Keratinocyte (primary cell): ENCODE measurements around the gene TNNC2. TPM values are rescaled to one million over a fixed set of nuclear protein-coding genes. Genes with fewer than 3 reads are reported as not detected.
A peak's percentile ranks its signal among the peaks of the same experiment; 100 is the strongest.

ENCODE experiments used
- DNase-seq: peaks from one replicate; pipeline ENCODE4 v3.0.0-alpha.2; 2011; ENCODE audit warnings: low read depth, missing footprints, low spot score
- FAIRE-seq: peaks from 2 replicates; lab custom pipeline; 2011; peaks lifted over from hg19 to GRCh38; lab: Jason Lieb, UNC
- H2AFZ ChIP-seq: 2 replicates; pipeline ENCODE4 v1.6.0; 2012; ENCODE audit warnings: low read length, control low read depth, inconsistent platforms; ENCODE audit not compliant: control insufficient read depth
- H3K27ac ChIP-seq: 2 replicates; pipeline ENCODE4 v1.5.1; 2011; ENCODE audit warnings: low read length; ENCODE audit not compliant: control insufficient read depth, insufficient read depth
- H3K27me3 ChIP-seq: 3 replicates; pipeline ENCODE4 v1.6.0; 2011; ENCODE audit warnings: low read length; ENCODE audit not compliant: control insufficient read depth, insufficient read depth; ENCODE audit errors: extremely low read depth
- H3K36me3 ChIP-seq, 2 experiments: 2 replicates in 1 of 2; 3 replicates in 1 of 2; pipeline ENCODE4 v1.5.1; 2011; ENCODE audit warnings: low read length in 2 of 2, mild to moderate bottlenecking in 1 of 2; ENCODE audit not compliant: control insufficient read depth in 2 of 2, insufficient read depth in 2 of 2; ENCODE audit errors: extremely low read depth in 1 of 2
- H3K4me1 ChIP-seq: 3 replicates; pipeline ENCODE4 v1.5.1; 2011; ENCODE audit warnings: low read length; ENCODE audit not compliant: control insufficient read depth, insufficient read depth; ENCODE audit errors: extremely low read depth
- H3K4me2 ChIP-seq: 3 replicates; pipeline ENCODE4 v1.6.0; 2011; ENCODE audit warnings: low read depth, low read length; ENCODE audit not compliant: control insufficient read depth, insufficient read depth; ENCODE audit errors: extremely low read depth
- H3K4me3 ChIP-seq, 3 experiments: fragments of 200-600 bp in 1 of 3; sonication (generic) in 1 of 3; 2 replicates in 2 of 3; 3 replicates in 1 of 3; pipeline ENCODE4 v1.5.1; 2011 to 2016; ENCODE audit warnings: low read length in 3 of 3, mild to moderate bottlenecking in 3 of 3, control low read depth in 2 of 3, inconsistent platforms in 1 of 3, low read depth in 1 of 3, mixed read lengths in 1 of 3, mixed run types in 1 of 3, moderate library complexity in 1 of 3; ENCODE audit not compliant: control insufficient read depth in 2 of 3, insufficient read depth in 2 of 3; ENCODE audit errors: extremely low read depth in 1 of 3
- H3K79me2 ChIP-seq: 2 replicates; pipeline ENCODE4 v1.6.0; 2012; ENCODE audit warnings: low read length; ENCODE audit not compliant: control insufficient read depth, insufficient read depth
- H3K9ac ChIP-seq: 3 replicates; pipeline ENCODE4 v1.6.0; 2011; ENCODE audit warnings: low read length; ENCODE audit not compliant: control insufficient read depth, insufficient read depth; ENCODE audit errors: extremely low read depth
- H3K9me1 ChIP-seq: 3 replicates; pipeline ENCODE4 v1.6.0; 2011; ENCODE audit warnings: low read length; ENCODE audit not compliant: control insufficient read depth, insufficient read depth; ENCODE audit errors: extremely low read depth
- H3K9me3 ChIP-seq: 2 replicates; pipeline ENCODE4 v1.5.1; 2012; ENCODE audit warnings: low read depth, low read length; ENCODE audit not compliant: control insufficient read depth
- H4K20me1 ChIP-seq: 3 replicates; pipeline ENCODE4 v1.6.0; 2011; ENCODE audit warnings: low read length; ENCODE audit not compliant: control insufficient read depth, insufficient read depth; ENCODE audit errors: extremely low read depth
- CTCF ChIP-seq, 3 experiments: IDR thresholded peaks in 1 of 3; conservative IDR thresholded peaks in 1 of 3; optimal IDR thresholded peaks in 1 of 3; 2 replicates in 2 of 3; 3 replicates in 1 of 3; pipeline versions ENCODE3 to v1.5.1; 2011; ENCODE audit warnings: low read length in 3 of 3, mild to moderate bottlenecking in 3 of 3, moderate library complexity in 2 of 3, control low read depth in 1 of 3, inconsistent platforms in 1 of 3; ENCODE audit not compliant: insufficient read depth in 2 of 3; ENCODE audit errors: extremely low read depth in 1 of 3
- EZH2 ChIP-seq: IDR thresholded peaks from one replicate; pipeline ENCODE4 v1.6.1; 2012; ENCODE audit warnings: inconsistent platforms, mild to moderate bottlenecking, low read length, moderate library complexity
- dilution Hi-C: fragments of 300-500 bp; cut with MboI; formaldehyde crosslinking; loops from one replicate; pipeline ENCODE4 v1.7.0; 2020; ENCODE audit warnings: low sequenced_read_pairs; ENCODE audit not compliant: extremely low pct_ligation_motif_present
- polyA plus RNA-seq, 5 experiments: library from polyadenylated mRNA; depleted of rRNA in 3 of 5; stranded (reverse) in 3 of 5; stranded (forward) in 1 of 5; unstranded in 1 of 5; fragments of >200 nt; gene quantifications; 1 replicate in 1 of 5; 2 replicates in 3 of 5; 3 replicates in 1 of 5; pipeline versions ENCODE4 v1.2.1 to v1.2.3, GENCODE V29; 2011 to 2012; ENCODE audit warnings: missing spikeins in 2 of 5, low read depth in 1 of 5, low replicate concordance in 1 of 5

TNNC2 gene
- polyA plus RNA-seq, 1 donor (not counting 4 experiments of a cell fraction or from before 2014, with no cell fraction given) = 0.16 TPM

DNA sequence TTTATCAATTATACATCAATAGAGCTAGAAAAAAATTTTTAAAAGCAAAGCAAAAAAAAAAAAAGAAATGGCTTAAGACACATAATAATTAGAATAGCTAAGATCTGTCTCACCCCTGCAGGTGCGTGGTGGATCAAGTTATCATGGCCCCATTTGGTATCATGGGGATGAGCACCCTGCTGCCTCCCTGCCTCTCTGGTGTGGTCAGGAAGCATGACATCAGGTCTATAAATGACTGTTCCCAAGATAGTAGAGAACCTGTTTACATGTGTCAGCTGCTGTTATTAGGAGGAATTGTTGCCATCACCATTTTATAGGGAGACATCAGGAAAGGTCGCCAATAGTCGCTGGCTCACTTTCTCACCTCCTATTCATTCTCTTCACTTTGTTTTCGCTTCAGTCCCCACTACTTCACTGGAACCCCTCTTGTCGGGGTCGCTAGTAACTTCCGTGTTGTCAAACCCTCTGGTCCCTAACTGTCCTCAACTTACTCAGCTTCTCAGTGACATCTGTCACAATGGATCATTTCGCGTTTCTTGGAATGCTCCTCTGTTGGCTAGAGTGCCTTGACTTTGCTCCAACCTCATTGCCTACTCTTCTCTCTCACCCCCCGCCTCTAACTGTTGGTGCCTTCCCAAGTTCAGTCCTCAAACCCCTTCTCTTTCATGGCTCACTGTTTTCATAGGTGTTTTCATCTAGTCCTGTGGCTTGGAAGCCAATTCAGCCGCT is 30.6 kb downstream of the TNNC2 start:
- no peaks in the 10 kb centered on the region for H3K9me3 ChIP-seq
- H3K79me2 ChIP-seq = peaks cover 12% of the 10 kb centered on the region
- H3K36me3 ChIP-seq = peaks cover 16 to 27% of the 10 kb centered on the region in 2 experiments
- FAIRE-seq = no peak
- H3K27me3 ChIP-seq = no peaks in the 10 kb centered on the region
- H3K4me1 ChIP-seq = peaks cover 9% of the 10 kb centered on the region
- no peak for TF ChIP-seq EZH2
- H3K9ac ChIP-seq = no peak overlapping the region
- no peak overlapping the region for H3K4me2 ChIP-seq
- H3K9me1 ChIP-seq = no peaks in the 10 kb centered on the region
- H2AFZ ChIP-seq = no peak overlapping the region
- DNase-seq = no peak
- H3K4me3 ChIP-seq = no peak overlapping the region
- H4K20me1 ChIP-seq = no peaks in the 10 kb centered on the region
- dilution Hi-C loops = no loop called here
- H3K27ac ChIP-seq = no peak overlapping the region

DNA sequence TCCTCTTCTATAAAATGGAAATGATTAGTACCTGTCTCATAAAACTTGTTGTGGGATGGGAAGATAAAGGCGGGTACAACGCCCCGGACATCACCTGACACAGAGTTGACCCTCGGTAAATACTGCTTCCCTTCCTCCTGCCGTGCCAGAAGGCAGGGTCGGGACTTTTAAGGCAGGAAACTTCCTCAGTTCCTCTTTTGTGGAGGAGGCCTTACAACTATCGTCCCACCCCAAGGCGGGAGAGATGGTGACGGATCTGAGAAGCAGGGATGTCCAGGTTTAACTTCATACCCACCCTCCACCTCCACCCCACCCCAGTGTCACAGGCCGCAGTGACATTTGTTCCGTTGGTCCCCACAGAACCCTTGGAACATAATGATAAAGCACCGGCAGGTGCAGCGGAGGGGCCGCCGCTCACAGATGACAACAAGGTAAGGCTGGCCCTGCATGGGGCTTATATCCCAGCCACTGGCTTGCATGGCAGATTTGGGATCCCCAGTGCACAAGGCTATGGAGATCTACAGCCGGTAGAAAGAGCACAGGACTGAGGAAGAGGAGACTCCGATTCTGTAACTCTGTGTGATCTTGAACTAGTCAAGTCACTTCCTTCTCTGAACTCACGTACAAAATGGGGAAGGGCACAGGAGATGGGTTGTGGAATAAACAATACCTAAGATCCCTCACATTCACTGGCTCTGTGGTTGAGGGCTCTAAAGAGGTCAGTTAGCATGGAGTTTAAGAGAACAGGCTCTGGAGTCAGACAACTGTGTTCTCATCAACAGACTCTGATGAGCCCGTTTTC is 34.6 kb downstream of the TNNC2 start:
- FAIRE-seq (no peak), DNase-seq (no peak)
- no peaks in the 10 kb centered on the region for H4K20me1 ChIP-seq
- H3K9me3 ChIP-seq = no peaks in the 10 kb centered on the region
- H3K36me3 ChIP-seq = peaks cover 10 to 20% of the 10 kb centered on the region in 2 experiments
- no peaks in the 10 kb centered on the region for H3K27me3 ChIP-seq
- dilution Hi-C loops = no loop called here
- peak overlapping the region; percentile 81 to 98 (median 84) for H3K4me3 ChIP-seq
- peak overlapping the region; percentile 97 for H2AFZ ChIP-seq
- H3K9ac ChIP-seq = peak overlapping the region; percentile 95
- H3K79me2 ChIP-seq = peaks cover 12% of the 10 kb centered on the region
- peak overlapping the region; percentile 91 for H3K27ac ChIP-seq
- peak overlapping the region; percentile 97 for H3K4me2 ChIP-seq
- peaks cover 19% of the 10 kb centered on the region for H3K4me1 ChIP-seq
- TF ChIP-seq CTCF (optimal IDR thresholded peaks at IDR 0.05 in 1 of 3, IDR thresholded peaks at IDR 0.05 in 1 of 3, conservative IDR thresholded peaks at IDR 0.05 in 1 of 3; ENCODE audit: extremely low read depth in 1 of 3, insufficient read depth in 2 of 3, low read length in 3 of 3) = no peak
- TF ChIP-seq EZH2 = no peak
- no peaks in the 10 kb centered on the region for H3K9me1 ChIP-seq
